ENCODE results near the gene SMARCB1.

- TF ChIP-seq POLR2A (IDR thresholded peaks at IDR 0.05; ENCODE audit: low read depth, low read length), result no peak
- TF ChIP-seq USF2 (IDR thresholded peaks at IDR 0.05; ENCODE audit: low read depth, low read length), result no peak
- TF ChIP-seq CTCF (conservative IDR thresholded peaks at IDR 0.05; ENCODE audit: low read depth, low read length), result no peak
- TF ChIP-seq MAFK (IDR thresholded peaks at IDR 0.05; ENCODE audit: low read depth, low read length), result no peak
- no peak for TF ChIP-seq ELK1 (IDR thresholded peaks at IDR 0.05; ENCODE audit: borderline replicate concordance, low read depth, low read length)
- TF ChIP-seq BHLHE40 (IDR thresholded peaks at IDR 0.05; ENCODE audit: low read depth, low read length), result no peak
- TF ChIP-seq MXI1 (IDR thresholded peaks at IDR 0.05; ENCODE audit: borderline replicate concordance, low read depth, low read length), result no peak
- no peak for TF ChIP-seq RAD21 (IDR thresholded peaks at IDR 0.05; ENCODE audit: low read length)
- no peak for TF ChIP-seq CHD1 (IDR thresholded peaks at IDR 0.05; ENCODE audit: low read depth, low read length)
- no peak for TF ChIP-seq CEBPB (IDR thresholded peaks at IDR 0.05; ENCODE audit: low read depth, low read length)
Observed at GRCh38 chr22:23774114-23774921, 12.4 kb upstream of the SMARCB1 start.
